GM18498 (cell line): ENCODE results near the gene ARHGAP4.

ENCODE experiments used
- ATAC-seq: cut with Tn5 transposase; IDR thresholded peaks from one replicate; pipeline ENCODE4 v1.9.1; 2021; ENCODE audit warnings: mild to moderate bottlenecking, moderate library complexity; ENCODE audit not compliant: unreplicated experiment

Gene ARHGAP4

DNA sequence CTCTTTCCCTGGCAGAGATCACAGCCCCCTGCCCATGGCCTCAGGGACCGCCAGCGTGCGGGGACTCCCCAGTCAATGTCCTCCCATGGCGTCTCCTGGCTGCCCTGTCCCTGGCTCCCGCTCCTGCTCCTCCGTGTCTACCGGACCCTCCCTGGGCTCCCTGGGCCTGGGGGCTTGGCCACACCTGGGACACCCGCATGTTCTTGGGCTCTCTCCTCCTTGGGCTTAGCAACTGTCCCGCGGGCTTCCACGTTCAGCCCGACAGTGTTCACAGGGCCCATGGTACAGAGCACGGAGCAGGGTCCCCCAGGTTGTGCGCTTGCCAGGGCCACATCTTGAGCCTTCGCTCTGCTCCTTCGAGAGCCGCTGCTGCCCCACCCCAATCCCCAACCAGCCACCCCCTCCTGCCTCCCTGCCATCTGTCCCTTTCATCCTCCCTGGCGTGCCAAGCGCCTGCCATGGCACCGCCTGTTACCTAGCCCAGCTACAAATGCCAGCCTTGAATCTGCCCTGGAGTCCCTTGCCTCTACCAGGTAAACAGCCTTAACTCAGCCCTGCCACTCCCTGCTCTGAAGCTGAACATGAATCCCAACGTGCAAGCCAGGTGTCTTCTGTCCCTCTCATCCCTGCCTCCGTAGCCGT lies 17.7 kb downstream of the ARHGAP4 start:
- no peak for ATAC-seq

DNA sequence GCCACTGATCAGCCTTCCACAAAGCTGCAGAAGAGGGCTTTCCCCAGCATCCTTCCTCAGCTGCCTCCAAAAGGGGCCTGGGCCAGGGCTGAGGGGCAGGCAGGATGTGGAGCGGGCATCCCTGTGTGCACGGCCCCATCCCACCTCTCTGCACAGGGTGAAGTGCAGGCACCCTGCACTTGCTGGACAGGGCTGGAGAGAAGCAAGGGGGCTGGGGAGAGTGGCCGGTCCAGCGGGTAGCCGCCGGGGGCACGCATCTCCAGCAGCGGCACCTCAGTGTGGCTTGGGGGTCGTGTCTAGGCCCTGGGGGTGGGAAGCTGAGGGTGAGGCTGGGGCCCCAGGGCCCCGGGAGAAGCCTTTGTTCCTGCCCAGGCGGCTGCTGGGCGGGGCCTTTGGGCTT lies 18.6 kb downstream of the ARHGAP4 start:
- no peak for ATAC-seq

GRCh38 chrX:153906126-153906917 lies 19.7 kb downstream of the ARHGAP4 start:
- no peak for ATAC-seq

GRCh38 chrX:153905481-153906095 lies 20.5 kb downstream of the ARHGAP4 start:
- ATAC-seq, result no peak

DNA sequence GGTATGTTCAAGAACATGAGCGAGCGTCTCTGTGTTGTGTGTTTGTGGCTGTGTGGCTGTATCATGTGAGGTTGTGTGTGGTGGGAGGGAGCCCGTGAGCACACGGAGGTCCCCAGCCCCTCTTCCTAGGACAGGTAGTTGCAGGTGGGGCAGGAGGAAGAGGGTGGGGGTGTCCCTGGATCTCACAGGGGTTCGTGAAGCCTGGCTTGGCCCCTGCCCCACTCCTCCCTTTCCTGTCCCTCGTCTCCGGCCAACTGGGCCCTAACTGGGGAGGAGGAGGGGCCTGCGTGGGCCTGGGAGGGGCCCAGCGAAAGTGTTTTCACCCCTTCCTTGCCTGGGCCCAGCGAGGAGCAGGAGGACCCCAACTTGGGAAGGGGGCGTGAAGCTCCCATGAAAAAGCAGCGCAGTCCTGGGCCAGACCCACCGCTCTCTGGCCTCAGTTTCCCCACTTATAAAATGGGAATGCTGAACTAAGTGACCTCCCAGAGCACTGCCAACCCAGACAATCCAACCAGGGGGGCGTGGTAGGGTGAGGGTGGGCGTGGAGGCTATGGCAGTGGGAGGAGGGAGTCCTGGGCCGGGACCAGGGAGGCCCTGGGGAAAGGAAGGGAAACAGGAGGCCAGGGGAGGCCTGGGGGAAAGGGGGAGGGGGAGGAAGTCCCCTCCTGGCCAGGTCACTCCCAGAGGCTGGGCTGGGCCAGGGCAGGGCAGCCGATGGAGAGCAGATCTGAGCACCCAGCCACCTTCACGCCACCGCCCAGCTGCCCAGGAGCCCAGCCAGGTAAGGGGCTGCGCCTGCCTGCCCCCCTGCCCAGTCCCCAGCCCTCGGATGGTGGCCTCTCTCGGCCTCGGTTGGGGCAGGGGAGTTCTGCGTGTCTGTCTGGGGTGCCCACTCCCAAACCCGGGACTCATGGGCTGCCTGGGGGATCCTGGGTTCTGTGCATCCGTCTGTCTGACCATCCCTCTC lies 21.8 kb downstream of the ARHGAP4 start, which contains the start of gene AVPR2:
AVPR2 (plus strand) TSS at position 683 of the 967 bp plus-strand sequence. CDS start 473 bp downstream, outside the sequence.
- ATAC-seq, result no peak

DNA sequence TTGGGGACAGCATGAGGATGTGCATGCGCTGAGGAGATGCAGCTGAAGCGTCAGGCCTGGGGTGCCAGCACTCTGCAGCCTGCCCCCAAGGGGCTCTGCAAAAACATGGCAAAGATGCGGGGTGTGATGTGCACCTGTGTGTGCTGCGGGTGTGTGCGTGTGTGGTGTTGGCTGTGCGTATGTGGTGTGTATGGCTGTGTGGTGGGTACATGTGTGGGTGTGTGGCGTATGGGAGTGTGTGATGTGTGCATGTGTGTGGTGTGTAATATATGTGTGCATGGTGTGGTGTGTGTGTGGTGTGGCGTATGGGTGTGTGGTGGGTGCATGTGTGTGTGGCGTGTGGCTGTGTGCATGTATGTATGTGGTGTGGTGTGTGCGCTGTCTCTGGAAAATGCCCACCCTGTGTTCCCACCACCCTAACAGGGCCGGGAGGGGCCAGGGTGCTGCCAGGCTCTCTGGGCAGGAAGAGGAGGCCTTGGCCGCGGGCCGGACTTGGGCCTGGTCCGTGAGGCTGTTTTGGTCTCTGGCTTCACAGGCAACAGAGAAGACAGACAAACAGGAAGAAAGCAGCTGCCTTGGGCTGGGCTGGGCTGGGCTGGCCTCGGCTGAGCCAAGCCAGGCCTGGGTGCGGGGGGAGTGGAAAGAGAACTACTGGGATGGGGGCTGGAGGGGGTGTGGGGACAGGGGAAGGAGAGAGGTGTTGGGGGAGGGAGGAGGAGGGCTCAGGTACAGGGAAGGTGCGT lies 22.7 kb downstream of the ARHGAP4 start:
- no peak for ATAC-seq

DNA sequence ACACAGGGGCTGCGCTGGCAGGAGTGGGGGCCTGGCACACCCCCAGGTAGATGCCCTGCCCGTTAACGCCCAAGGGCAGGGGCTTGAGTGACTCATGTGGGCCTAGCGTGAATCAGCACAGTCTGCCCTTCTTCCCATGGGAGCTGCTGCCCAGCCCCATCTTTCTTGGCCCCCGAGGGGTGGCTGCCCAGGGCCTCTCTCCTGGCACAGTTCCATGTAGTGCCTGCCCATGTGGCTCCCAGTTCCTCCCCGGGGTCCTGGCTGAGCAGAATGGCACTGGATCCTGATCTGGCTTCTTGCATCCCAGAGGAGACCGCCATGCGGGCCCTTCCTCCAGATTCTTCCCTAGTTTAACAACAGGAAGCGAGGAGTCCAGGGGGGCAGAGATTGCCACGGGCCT lies 23.7 kb downstream of the ARHGAP4 start:
- no peak for ATAC-seq

DNA sequence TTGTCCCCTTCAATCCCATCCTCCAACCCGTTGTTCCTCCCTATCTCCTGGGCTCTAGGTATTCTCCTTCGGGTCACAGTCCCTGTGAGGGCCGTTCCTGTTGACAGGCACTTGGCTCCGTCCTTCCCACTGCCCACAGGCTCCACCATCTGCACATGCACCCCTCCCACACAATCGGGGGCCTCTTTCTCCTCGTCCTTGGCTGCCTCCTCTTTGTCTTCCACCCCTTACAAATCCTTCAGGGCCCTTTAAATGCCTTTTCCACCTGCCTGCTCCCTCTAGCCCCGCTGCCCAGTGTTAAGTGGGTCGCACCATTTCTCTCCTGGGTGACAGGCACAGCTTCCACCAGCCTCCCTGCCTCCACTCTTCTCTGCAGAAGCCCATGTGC lies 24.3 kb downstream of the ARHGAP4 start:
- ATAC-seq, result no peak

- no peak for ATAC-seq
These were observed 25.0 kb downstream of the ARHGAP4 start for GRCh38 chrX:153900831-153901752.

DNA sequence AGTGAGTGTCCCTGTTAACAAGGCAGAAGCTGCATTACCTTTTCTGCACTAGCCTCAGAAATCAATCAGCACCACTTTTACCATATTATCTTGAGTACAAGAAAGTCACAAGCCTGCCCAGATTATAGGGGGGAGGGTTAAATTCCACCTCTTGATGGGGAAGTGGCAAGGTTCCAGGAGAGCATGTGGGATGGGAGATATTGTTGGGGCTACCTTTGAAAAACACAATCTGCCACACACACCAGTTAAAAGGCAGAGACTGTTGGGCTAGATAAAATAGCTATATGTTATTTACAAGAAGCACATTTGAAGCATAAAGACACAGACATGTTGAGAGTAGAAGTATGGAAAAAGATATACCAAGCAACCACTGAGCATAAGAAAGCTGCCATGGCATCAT lies 28.2 kb downstream of the ARHGAP4 start:
- ATAC-seq, result no peak

- ATAC-seq, result no peak
These were observed 36.9 kb downstream of the ARHGAP4 start for GRCh38 chrX:153889123-153889522.

- no peak for ATAC-seq
These were observed 37.7 kb downstream of the ARHGAP4 start for GRCh38 chrX:153888344-153888743.

DNA sequence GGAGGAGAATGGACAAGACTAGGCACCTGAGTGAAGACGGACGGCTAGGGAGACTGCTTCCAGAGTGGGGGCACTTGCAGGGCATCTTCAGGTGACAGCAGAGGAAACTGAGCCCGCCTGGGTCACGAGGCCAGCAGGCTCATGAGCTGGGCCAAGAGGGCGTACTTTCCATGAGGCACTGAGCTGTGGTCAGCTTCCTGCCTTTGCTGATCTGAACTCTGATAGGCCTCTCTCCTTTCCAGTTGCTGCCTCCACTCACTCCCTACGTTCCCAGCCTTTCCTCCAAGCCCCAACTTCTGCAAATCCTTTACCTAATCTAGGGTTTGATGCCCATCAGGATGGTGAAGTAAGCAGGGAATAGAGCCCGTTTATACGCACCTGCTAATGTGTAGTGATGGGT lies 38.7 kb downstream of the ARHGAP4 start:
- ATAC-seq, result no peak

GRCh38 chrX:153886915-153887314 lies 39.1 kb downstream of the ARHGAP4 start:
- no peak for ATAC-seq

DNA sequence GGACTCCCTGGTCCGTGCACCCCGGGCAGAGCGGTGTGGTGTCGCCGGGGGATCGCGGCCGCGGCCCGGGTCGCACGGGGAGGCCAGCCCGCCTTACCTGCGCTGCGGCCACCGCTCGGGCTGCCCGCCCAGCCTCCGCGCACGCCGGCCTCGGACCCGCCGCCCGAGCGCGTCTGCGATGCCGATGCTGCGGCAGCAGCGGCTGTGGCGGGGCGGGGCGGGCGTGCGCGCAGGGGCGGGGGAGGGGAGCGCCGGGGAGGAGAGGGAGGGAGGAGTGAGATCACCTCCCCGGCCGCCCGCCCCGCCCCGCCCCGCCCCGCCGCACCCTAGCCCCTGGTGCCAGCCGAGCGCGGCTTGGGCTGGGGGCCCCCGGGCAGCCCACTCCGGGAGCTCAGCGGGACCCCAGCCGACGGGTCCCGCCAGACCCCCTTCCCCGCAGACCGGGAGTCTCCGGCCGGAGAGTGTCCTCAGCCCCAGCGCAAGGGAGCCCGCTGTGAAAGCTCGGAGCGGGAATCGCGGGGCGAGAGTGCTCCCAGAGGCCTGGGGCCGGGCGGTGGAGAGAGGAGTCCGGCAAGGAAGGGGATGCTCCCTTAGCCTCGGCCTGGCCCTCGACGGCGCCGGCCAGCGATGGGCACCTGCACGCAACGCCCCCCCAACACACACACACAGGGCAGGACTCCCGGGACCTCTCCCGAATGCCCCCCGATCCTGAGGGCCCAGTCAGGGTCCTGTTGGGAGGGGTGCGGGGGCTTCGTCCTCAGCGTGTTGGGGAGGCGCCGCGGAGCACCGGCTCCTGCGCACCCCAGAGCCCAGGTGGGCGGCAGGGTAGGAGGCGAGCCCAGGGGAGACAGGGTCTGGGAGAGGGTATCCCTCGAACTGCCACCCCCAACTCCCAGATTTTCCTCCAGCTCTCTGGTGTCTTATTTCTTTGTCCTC lies 39.8 kb downstream of the ARHGAP4 start, which contains the start of gene L1CAM:
L1CAM (minus strand) TSS at position 206 of the 936 bp plus-strand sequence. CDS start 10,337 bp downstream, outside the sequence.
- no peak for ATAC-seq

DNA sequence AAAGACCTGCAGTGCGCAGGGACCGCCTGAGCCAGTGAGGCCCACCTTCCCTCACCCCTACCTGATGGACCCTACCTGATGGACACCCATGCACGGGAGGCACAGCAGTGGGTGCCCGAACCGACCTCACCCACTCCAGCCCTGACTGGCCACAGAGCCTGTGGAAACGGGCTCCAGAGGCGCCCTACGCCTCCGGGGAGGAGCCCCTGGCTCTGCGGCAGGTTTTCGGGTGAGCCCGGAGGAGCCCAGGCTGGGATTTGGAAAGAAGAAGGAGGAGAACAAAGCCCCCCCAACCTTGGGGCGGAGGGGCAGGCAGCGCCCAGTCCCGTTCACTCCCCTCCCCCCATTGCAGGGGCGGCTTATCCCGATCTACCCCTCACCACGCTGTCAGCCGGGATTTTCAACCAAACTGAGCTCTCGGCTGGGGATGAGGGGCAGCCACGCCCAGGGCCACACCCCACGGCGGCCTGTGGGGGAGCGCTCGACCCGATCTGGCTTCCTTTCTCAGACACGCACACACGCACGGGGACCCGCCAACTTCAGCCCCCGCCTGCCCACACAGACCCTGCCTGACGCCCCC lies 40.8 kb downstream of the ARHGAP4 start:
- ATAC-seq, result no peak

GRCh38 chrX:153884590-153884989 lies 41.5 kb downstream of the ARHGAP4 start:
- ATAC-seq, result no peak
